H9 (cell line): Measurements from ENCODE around the gene PRRX2. TPM values are rescaled to one million over a fixed set of nuclear protein-coding genes. Genes with fewer than 3 reads are reported as not detected.

ENCODE experiments used
- DNase-seq: peaks from one replicate; pipeline ENCODE4 v3.0.0-alpha.2; 2017
- H2AFZ ChIP-seq: one replicate; pipeline ENCODE4 v1.6.1; 2013; ENCODE audit warnings: mild to moderate bottlenecking, low read length, control low read depth, moderate library complexity
- H2AK5ac ChIP-seq: 2 replicates; pipeline ENCODE4 v1.6.1; 2013; ENCODE audit warnings: low read length, control low read depth, mixed read lengths; ENCODE audit not compliant: insufficient read length
- H2BK120ac ChIP-seq: one replicate; pipeline ENCODE4 v1.6.1; 2013; ENCODE audit warnings: low read depth, mild to moderate bottlenecking, low read length, control low read depth, inconsistent platforms; ENCODE audit not compliant: poor library complexity, severe bottlenecking
- H2BK12ac ChIP-seq: 2 replicates; pipeline ENCODE4 v1.6.1; 2013; ENCODE audit warnings: low read length, control low read depth, mixed read lengths, low read depth; ENCODE audit not compliant: insufficient read length
- H2BK15ac ChIP-seq: 2 replicates; pipeline ENCODE4 v1.6.1; 2013; ENCODE audit warnings: low read depth, low read length, control low read depth
- H2BK20ac ChIP-seq: one replicate; pipeline ENCODE4 v1.6.1; 2013; ENCODE audit warnings: low read depth, mild to moderate bottlenecking, low read length, control low read depth, inconsistent platforms; ENCODE audit not compliant: poor library complexity, severe bottlenecking
- H2BK5ac ChIP-seq: 2 replicates; pipeline ENCODE4 v1.6.1; 2013; ENCODE audit warnings: low read length, control low read depth, mixed read lengths; ENCODE audit not compliant: insufficient read length
- H3K14ac ChIP-seq: 2 replicates; pipeline ENCODE4 v1.6.1; 2013; ENCODE audit warnings: low read length, control low read depth; ENCODE audit not compliant: insufficient read depth
- H3K18ac ChIP-seq: 2 replicates; pipeline ENCODE4 v1.6.1; 2013; ENCODE audit warnings: low read depth, mild to moderate bottlenecking, mixed read lengths, low read length, control low read depth; ENCODE audit not compliant: insufficient read length
- H3K23ac ChIP-seq: 2 replicates; pipeline ENCODE4 v1.6.1; 2013; ENCODE audit warnings: low read length, control low read depth, mixed read lengths, low read depth; ENCODE audit not compliant: insufficient read length
- H3K23me2 ChIP-seq: 2 replicates; pipeline ENCODE4 v1.6.1; 2013; ENCODE audit warnings: low read depth, mild to moderate bottlenecking, mixed read lengths, low read length, control low read depth; ENCODE audit not compliant: insufficient read length, poor library complexity, severe bottlenecking
- H3K27ac ChIP-seq: 2 replicates; pipeline ENCODE4 v1.5.1; 2013; ENCODE audit warnings: low read length, control low read depth, mixed read lengths, low read depth; ENCODE audit not compliant: insufficient read length
- H3K27me3 ChIP-seq: 2 replicates; pipeline ENCODE4 v1.6.1; 2013; ENCODE audit warnings: low read length, control low read depth, inconsistent platforms; ENCODE audit not compliant: insufficient read depth
- H3K4ac ChIP-seq: 2 replicates; pipeline ENCODE4 v1.6.1; 2013; ENCODE audit warnings: low read depth, mild to moderate bottlenecking, control low read depth, inconsistent platforms, low read length, moderate library complexity
- H3K4me1 ChIP-seq: 2 replicates; pipeline ENCODE4 v1.6.1; 2013; ENCODE audit warnings: low read length, control low read depth, inconsistent platforms; ENCODE audit not compliant: insufficient read depth
- H3K4me2 ChIP-seq: 2 replicates; pipeline ENCODE4 v1.6.1; 2013; ENCODE audit warnings: low read length, control low read depth, mixed read lengths; ENCODE audit not compliant: insufficient read length, insufficient read depth
- H3K56ac ChIP-seq: 2 replicates; pipeline ENCODE4 v1.6.1; 2013; ENCODE audit warnings: low read depth, mild to moderate bottlenecking, mixed read lengths, low read length, control low read depth; ENCODE audit not compliant: insufficient read length
- H3K79me1 ChIP-seq: 2 replicates; pipeline ENCODE4 v1.6.1; 2013; ENCODE audit warnings: low read depth, mild to moderate bottlenecking, moderate library complexity, low read length, control low read depth, inconsistent platforms; ENCODE audit not compliant: insufficient read depth, poor library complexity, severe bottlenecking
- H3K79me2 ChIP-seq: 2 replicates; pipeline ENCODE4 v1.6.1; 2013; ENCODE audit warnings: low read length, control low read depth, inconsistent platforms; ENCODE audit not compliant: insufficient read depth
- H3K9ac ChIP-seq: 2 replicates; pipeline ENCODE4 v1.6.1; 2013; ENCODE audit warnings: low read length, control low read depth, mixed read lengths; ENCODE audit not compliant: insufficient read length; ENCODE audit errors: extremely low read depth
- H3K9me3 ChIP-seq: one replicate; pipeline ENCODE4 v1.6.1; 2013; ENCODE audit warnings: low read depth, low read length, inconsistent platforms; ENCODE audit not compliant: control insufficient read depth
- H3T11ph ChIP-seq: one replicate; pipeline ENCODE4 v1.6.1; 2013; ENCODE audit warnings: mild to moderate bottlenecking, low read length, control low read depth, inconsistent platforms
- H4K20me1 ChIP-seq: one replicate; pipeline ENCODE4 v1.6.1; 2013; ENCODE audit not compliant: control insufficient read depth, insufficient read length, insufficient read depth
- H4K5ac ChIP-seq: 2 replicates; pipeline ENCODE4 v1.6.1; 2013; ENCODE audit warnings: low read depth, mild to moderate bottlenecking, mixed read lengths, low read length, control low read depth; ENCODE audit not compliant: insufficient read length
- H4K8ac ChIP-seq: replicated peaks from 2 replicates; pipeline ENCODE4 v1.6.1; 2013; ENCODE audit warnings: low read length, control low read depth, mixed read lengths, low read depth; ENCODE audit not compliant: insufficient read length
- H4K91ac ChIP-seq: 2 replicates; pipeline ENCODE4 v1.6.1; 2013; ENCODE audit warnings: low read depth, mild to moderate bottlenecking, moderate library complexity, mixed read lengths, low read length, control low read depth; ENCODE audit not compliant: insufficient read length
- H3K27ac Mint-ChIP-seq, 3 experiments: 2 replicates in 2 of 3; 3 replicates in 1 of 3; pipeline ENCODE4 v1.8.0; 2020 to 2021; ENCODE audit warnings: mixed read lengths in 3 of 3, mild to moderate bottlenecking in 1 of 3, moderate library complexity in 1 of 3
- H3K27me3 Mint-ChIP-seq: 2 replicates; pipeline ENCODE4 v1.8.0; 2021; ENCODE audit warnings: low read depth, mild to moderate bottlenecking, moderate library complexity, mixed read lengths
- H3K36me3 Mint-ChIP-seq, 3 experiments: 2 replicates in 2 of 3; 3 replicates in 1 of 3; pipeline ENCODE4 v1.8.0; 2020 to 2021; ENCODE audit warnings: low read depth in 3 of 3, mixed read lengths in 3 of 3; ENCODE audit not compliant: insufficient read depth in 1 of 3
- H3K4me1 Mint-ChIP-seq, 2 experiments: 2 replicates each; pipeline ENCODE4 v1.8.0; 2020; ENCODE audit warnings: mixed read lengths in 2 of 2
- H3K4me3 Mint-ChIP-seq, 2 experiments: 2 replicates in 1 of 2; 3 replicates in 1 of 2; pipeline ENCODE4 v1.8.0; 2020 to 2021; ENCODE audit warnings: mild to moderate bottlenecking in 2 of 2, mixed read lengths in 2 of 2, moderate library complexity in 1 of 2
- H3K9me3 Mint-ChIP-seq, 2 experiments: 2 replicates in 1 of 2; 3 replicates in 1 of 2; pipeline ENCODE4 v1.8.0; 2020; ENCODE audit warnings: mild to moderate bottlenecking in 2 of 2, mixed read lengths in 2 of 2, moderate library complexity in 1 of 2
- CTCF ChIP-seq: fragments of 200-600 bp; sonication (generic); conservative IDR thresholded peaks from 3 replicates; pipeline ENCODE4 v1.8.0; 2021; ENCODE audit warnings: antibody characterized with exemption, mild to moderate bottlenecking
- WGBS: extraction: QIAGEN DNeasy Blood & Tissue Kit; methylation state at CpG from one replicate; pipeline ENCODE4 v1.1.7; 2013; ENCODE audit warnings: missing lambda C conversion rate, low lambda C conversion rate, mixed read lengths; ENCODE audit not compliant: insufficient read length; ENCODE audit errors: extremely low coverage; 5-methylcytosine and 5-hydroxymethylcytosine counted together
- total RNA-seq: library from RNA; stranded (reverse); gene quantifications from 2 replicates; pipeline ENCODE4 v1.2.1, GENCODE V29; 2021

The PRRX2 gene
- total RNA-seq, 1 experiment from 2014 or later: 3.9 TPM

- H3K27ac Mint-ChIP-seq: no peak overlapping the region
- H2BK5ac ChIP-seq: no peak overlapping the region
- no peak overlapping the region; a peak in 1 of 5 replicates for H3K4me3 Mint-ChIP-seq
- no peak overlapping the region for H3K9ac ChIP-seq
- no peaks in the 10 kb centered on the region for H3K9me3 Mint-ChIP-seq
- no peak overlapping the region for H2AFZ ChIP-seq
- H3K23me2 ChIP-seq: no peaks in the 10 kb centered on the region
- H4K5ac ChIP-seq: no peak overlapping the region
- no peak overlapping the region for H2BK120ac ChIP-seq
- no peak overlapping the region for H3K27ac ChIP-seq
- H3K23ac ChIP-seq: no peak overlapping the region
- H3K36me3 Mint-ChIP-seq: no peaks in the 10 kb centered on the region
- no peak overlapping the region for H3K56ac ChIP-seq
- H3K27me3 ChIP-seq: no peaks in the 10 kb centered on the region
- no peaks in the 10 kb centered on the region for H4K20me1 ChIP-seq
- H3K9me3 ChIP-seq: no peaks in the 10 kb centered on the region
- TF ChIP-seq CTCF: no peak
- peaks cover 3 to 29% of the 10 kb centered on the region in 2 experiments; a peak in 3 of 4 replicates for H3K4me1 Mint-ChIP-seq
- H4K8ac ChIP-seq: no peak overlapping the region
- H3K79me2 ChIP-seq: no peaks in the 10 kb centered on the region
- no peak overlapping the region for H2AK5ac ChIP-seq
- H3K27me3 Mint-ChIP-seq: peaks cover 3% of the 10 kb centered on the region; the same call in 1 of the 2 replicates
- no peak overlapping the region for H3K14ac ChIP-seq
- no peak overlapping the region for H3K18ac ChIP-seq
- H2BK20ac ChIP-seq: no peak overlapping the region
- H3K4me2 ChIP-seq: no peak overlapping the region
- H2BK15ac ChIP-seq: no peak overlapping the region
- no peak for DNase-seq
- H3K4ac ChIP-seq: no peak overlapping the region
- no CpG with 5 or more reads among the region's 9 CpGs for WGBS
- H3T11ph ChIP-seq: no peak overlapping the region
- H3K79me1 ChIP-seq: no peaks in the 10 kb centered on the region
- no peak overlapping the region for H4K91ac ChIP-seq
- H2BK12ac ChIP-seq: no peak overlapping the region
- no peaks in the 10 kb centered on the region for H3K4me1 ChIP-seq
These were observed 21.3 kb downstream of the PRRX2 start for GRCh38 chr9:129686736-129687135.
